ENCODE data around the gene TPK1. TPM values are rescaled to one million over a fixed set of nuclear protein-coding genes. Genes with fewer than 3 reads are reported as not detected.

TPK1 gene
- total and polyA plus RNA-seq, 2 of the 13 experiments (the other 11 are each of a cell fraction or from before 2014, with no cell fraction given) = 1.0 to 1.2 TPM

DNA sequence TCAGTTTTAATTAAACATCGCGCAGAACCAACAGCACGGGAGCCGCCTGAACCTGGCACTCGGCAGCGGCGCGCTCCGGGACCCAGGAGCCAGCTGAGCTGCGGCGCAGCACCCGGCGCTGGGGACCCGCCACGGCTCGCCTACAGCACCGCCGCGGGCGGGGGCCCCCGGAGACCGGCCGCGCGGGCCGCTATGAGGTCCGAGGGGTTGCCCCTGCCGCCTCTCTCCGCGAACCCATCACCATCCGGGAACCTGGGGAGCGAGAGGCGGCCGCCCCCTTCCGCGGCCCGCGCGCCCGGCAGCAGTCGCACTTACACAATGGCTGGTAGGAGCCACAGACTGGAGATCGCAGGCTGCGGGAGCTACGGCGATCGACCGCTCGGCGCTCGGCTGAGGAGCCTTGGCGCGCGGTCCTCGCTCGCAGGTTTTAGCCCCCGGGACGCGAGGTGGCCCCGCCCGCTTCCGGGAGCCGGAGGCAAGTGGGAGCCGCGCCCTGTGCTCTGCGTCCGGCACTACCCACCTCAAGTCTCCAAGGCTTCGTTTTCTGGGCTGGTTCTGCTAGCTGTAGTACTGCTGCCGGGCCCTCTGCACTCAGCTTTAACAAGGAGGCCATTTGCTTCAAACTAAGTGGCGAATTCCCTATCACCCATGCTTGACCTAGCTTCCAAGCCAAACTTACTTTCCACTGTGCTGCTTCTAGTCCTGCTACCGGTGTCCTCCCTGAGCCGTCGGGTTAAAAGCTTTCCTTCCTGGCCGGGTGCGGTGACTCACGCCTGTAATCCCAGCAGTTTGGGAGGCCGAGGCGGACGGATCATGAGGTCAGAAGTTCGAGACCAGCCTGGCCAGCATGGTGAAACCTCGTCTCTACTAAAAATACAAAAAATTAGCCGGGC, at the start of gene TPK1 (continued):
- TF ChIP-seq ZNF713 (CRISPR knock-in tag; IDR thresholded peaks at IDR 0.05) = no peak
- TF ChIP-seq, protein P1, sequence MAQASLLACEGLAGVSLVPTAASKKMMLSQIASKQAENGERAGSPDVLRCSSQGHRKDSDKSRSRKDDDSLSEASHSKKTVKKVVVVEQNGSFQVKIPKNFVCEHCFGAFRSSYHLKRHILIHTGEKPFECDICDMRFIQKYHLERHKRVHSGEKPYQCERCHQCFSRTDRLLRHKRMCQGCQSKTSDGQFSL (CRISPR knock-in tag; IDR thresholded peaks at IDR 0.05) = no peak
- TF ChIP-seq ZNF747 (CRISPR knock-in tag; IDR thresholded peaks at IDR 0.05; ENCODE audit: borderline replicate concordance) = no peak; the same call in 1 of the 2 replicates
- 0 out of 2 replicates have a peak, but pooled peaks have one; percentile 39 for TF ChIP-seq TOE1 (CRISPR knock-in tag; IDR thresholded peaks at IDR 0.05)
- TF ChIP-seq, protein P2, sequence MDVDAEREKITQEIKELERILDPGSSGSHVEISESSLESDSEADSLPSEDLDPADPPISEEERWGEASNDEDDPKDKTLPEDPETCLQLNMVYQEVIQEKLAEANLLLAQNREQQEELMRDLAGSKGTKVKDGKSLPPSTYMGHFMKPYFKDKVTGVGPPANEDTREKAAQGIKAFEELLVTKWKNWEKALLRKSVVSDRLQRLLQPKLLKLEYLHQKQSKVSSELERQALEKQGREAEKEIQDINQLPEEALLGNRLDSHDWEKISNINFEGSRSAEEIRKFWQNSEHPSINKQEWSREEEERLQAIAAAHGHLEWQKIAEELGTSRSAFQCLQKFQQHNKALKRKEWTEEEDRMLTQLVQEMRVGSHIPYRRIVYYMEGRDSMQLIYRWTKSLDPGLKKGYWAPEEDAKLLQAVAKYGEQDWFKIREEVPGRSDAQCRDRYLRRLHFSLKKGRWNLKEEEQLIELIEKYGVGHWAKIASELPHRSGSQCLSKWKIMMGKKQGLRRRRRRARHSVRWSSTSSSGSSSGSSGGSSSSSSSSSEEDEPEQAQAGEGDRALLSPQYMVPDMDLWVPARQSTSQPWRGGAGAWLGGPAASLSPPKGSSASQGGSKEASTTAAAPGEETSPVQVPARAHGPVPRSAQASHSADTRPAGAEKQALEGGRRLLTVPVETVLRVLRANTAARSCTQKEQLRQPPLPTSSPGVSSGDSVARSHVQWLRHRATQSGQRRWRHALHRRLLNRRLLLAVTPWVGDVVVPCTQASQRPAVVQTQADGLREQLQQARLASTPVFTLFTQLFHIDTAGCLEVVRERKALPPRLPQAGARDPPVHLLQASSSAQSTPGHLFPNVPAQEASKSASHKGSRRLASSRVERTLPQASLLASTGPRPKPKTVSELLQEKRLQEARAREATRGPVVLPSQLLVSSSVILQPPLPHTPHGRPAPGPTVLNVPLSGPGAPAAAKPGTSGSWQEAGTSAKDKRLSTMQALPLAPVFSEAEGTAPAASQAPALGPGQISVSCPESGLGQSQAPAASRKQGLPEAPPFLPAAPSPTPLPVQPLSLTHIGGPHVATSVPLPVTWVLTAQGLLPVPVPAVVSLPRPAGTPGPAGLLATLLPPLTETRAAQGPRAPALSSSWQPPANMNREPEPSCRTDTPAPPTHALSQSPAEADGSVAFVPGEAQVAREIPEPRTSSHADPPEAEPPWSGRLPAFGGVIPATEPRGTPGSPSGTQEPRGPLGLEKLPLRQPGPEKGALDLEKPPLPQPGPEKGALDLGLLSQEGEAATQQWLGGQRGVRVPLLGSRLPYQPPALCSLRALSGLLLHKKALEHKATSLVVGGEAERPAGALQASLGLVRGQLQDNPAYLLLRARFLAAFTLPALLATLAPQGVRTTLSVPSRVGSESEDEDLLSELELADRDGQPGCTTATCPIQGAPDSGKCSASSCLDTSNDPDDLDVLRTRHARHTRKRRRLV (CRISPR knock-in tag; IDR thresholded peaks at IDR 0.05) = 0 out of 2 replicates have a peak, but pooled peaks have one; percentile 55
- peak; percentile 67 for TF ChIP-seq CEBPB (IDR thresholded peaks at IDR 0.05; ENCODE audit: borderline replicate concordance, low read depth, low read length)
- peak; percentile 47; the same call in 1 of the 2 replicates for TF ChIP-seq ZNF724P (CRISPR knock-in tag; IDR thresholded peaks at IDR 0.05; ENCODE audit: borderline replicate concordance)
- 0 out of 2 replicates have a peak, but pooled peaks have one; percentile 31 for TF ChIP-seq ZNF619 (CRISPR knock-in tag; IDR thresholded peaks at IDR 0.05)
- TF ChIP-seq, protein P3, sequence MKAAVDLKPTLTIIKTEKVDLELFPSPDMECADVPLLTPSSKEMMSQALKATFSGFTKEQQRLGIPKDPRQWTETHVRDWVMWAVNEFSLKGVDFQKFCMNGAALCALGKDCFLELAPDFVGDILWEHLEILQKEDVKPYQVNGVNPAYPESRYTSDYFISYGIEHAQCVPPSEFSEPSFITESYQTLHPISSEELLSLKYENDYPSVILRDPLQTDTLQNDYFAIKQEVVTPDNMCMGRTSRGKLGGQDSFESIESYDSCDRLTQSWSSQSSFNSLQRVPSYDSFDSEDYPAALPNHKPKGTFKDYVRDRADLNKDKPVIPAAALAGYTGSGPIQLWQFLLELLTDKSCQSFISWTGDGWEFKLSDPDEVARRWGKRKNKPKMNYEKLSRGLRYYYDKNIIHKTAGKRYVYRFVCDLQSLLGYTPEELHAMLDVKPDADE (CRISPR knock-in tag; IDR thresholded peaks at IDR 0.05) = 0 out of 2 replicates have a peak, but pooled peaks have one; percentile 27
- peak; percentile 77 for TF ChIP-seq SALL1 (CRISPR knock-in tag; IDR thresholded peaks at IDR 0.05)
- TF ChIP-seq FOXA3 (CRISPR knock-in tag; IDR thresholded peaks at IDR 0.05) = peak; percentile 62
- TF ChIP-seq NFYC (CRISPR knock-in tag; IDR thresholded peaks at IDR 0.05) = peak; percentile 31; the same call in 1 of the 2 replicates
- peak; percentile 65 for TF ChIP-seq BCL6 (CRISPR knock-in tag; IDR thresholded peaks at IDR 0.05)
- TF ChIP-seq, protein P4, sequence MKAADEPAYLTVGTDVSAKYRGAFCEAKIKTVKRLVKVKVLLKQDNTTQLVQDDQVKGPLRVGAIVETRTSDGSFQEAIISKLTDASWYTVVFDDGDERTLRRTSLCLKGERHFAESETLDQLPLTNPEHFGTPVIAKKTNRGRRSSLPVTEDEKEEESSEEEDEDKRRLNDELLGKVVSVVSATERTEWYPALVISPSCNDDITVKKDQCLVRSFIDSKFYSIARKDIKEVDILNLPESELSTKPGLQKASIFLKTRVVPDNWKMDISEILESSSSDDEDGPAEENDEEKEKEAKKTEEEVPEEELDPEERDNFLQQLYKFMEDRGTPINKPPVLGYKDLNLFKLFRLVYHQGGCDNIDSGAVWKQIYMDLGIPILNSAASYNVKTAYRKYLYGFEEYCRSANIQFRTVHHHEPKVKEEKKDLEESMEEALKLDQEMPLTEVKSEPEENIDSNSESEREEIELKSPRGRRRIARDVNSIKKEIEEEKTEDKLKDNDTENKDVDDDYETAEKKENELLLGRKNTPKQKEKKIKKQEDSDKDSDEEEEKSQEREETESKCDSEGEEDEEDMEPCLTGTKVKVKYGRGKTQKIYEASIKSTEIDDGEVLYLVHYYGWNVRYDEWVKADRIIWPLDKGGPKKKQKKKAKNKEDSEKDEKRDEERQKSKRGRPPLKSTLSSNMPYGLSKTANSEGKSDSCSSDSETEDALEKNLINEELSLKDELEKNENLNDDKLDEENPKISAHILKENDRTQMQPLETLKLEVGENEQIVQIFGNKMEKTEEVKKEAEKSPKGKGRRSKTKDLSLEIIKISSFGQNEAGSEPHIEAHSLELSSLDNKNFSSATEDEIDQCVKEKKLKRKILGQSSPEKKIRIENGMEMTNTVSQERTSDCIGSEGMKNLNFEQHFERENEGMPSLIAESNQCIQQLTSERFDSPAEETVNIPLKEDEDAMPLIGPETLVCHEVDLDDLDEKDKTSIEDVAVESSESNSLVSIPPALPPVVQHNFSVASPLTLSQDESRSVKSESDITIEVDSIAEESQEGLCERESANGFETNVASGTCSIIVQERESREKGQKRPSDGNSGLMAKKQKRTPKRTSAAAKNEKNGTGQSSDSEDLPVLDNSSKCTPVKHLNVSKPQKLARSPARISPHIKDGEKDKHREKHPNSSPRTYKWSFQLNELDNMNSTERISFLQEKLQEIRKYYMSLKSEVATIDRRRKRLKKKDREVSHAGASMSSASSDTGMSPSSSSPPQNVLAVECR (CRISPR knock-in tag; IDR thresholded peaks at IDR 0.05; ENCODE audit: borderline replicate concordance) = peak; percentile 69; the same call in 1 of the 2 replicates
- 0 out of 2 replicates have a peak, but pooled peaks have one; percentile 69 for TF ChIP-seq ZNF543 (CRISPR knock-in tag; IDR thresholded peaks at IDR 0.05)

All from HepG2 (cell line).